Fibroblast of mammary gland (primary cell): Measurements from ENCODE around the gene SHANK3.

Experiments used
- DNase-seq: peaks from one replicate; pipeline ENCODE4 v3.0.0-alpha.2; 2010; ENCODE audit warnings: low read depth
- H3K4me3 ChIP-seq: 2 replicates; pipeline ENCODE4 v1.5.1; 2011; ENCODE audit warnings: low read depth, mild to moderate bottlenecking, low read length, moderate library complexity; ENCODE audit not compliant: control insufficient read depth
- CTCF ChIP-seq: conservative IDR thresholded peaks from 2 replicates; pipeline ENCODE4 v1.5.1; 2011; ENCODE audit warnings: low read depth, low read length, inconsistent platforms; ENCODE audit not compliant: control insufficient read depth, insufficient read depth

Gene SHANK3

GRCh38 chr22:50714631-50715179 is 42.1 kb downstream of the SHANK3 start:
- TF ChIP-seq CTCF: no peak
- DNase-seq: no peak

DNA sequence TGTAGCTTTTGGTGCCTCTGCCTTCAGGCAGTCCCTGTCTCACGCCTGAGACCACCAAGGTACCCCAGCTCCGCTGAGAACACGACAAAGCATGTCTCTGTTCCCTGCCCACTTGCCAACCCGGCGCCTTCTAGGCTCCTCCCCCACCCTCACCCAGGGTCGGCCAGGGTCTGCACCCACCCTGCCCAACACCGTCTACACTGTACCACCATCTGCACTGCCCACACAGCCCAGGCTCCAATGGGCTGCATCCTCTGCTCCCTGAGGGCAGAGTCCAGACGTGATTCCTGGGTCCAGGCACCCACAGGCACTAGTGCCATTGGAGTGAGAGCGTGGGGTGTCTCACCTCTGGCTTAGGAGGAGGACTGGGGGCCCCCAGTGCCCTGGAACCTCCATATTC is 42.6 kb downstream of the SHANK3 start:
- TF ChIP-seq CTCF: no peak
- no peak overlapping the region for H3K4me3 ChIP-seq
- no peak for DNase-seq

More at GRCh38 chr22:50714631-50715179, 42.1 kb downstream of the SHANK3 start:
- no peak overlapping the region for H3K4me3 ChIP-seq

- no peak for DNase-seq
- no peak for TF ChIP-seq CTCF
- H3K4me3 ChIP-seq: no peak overlapping the region
Measured at GRCh38 chr22:50715776-50716175, 43.2 kb downstream of the SHANK3 start.

DNA sequence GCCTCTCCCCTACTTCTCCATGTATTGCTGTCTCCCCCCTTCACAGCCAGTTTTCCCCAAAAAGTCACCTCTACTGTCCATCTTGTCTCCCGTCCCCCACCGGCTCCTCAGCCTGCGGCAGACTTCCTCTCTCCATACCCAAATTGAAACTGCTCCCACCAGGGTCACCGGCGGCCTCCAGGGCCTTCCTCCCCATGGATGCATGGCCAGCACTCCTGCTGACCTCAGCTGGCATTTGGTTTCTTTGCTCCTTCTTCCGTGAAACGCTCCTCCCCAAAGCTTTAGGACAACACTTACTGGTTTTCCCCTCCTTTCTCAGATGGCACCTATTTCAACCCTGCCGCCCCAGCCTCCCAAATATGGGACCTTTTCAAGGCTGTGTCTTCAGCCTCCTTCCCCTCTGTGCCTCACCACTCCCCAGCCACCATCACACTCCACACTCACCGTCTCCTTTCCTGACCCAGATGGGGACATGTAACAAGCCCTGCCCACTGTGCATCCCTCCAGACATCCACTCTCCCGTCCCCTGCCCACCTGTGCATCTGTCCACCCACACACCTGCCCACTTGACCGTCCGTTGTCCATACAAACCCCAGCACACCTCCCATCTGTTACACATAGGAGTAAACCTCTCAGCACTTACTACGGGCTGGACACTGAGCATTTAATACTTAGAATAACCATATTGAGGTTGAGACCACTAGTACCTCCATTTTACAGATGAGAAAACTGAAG is 43.8 kb downstream of the SHANK3 start:
- no peak for TF ChIP-seq CTCF
- H3K4me3 ChIP-seq: no peak overlapping the region
- no peak for DNase-seq

DNA sequence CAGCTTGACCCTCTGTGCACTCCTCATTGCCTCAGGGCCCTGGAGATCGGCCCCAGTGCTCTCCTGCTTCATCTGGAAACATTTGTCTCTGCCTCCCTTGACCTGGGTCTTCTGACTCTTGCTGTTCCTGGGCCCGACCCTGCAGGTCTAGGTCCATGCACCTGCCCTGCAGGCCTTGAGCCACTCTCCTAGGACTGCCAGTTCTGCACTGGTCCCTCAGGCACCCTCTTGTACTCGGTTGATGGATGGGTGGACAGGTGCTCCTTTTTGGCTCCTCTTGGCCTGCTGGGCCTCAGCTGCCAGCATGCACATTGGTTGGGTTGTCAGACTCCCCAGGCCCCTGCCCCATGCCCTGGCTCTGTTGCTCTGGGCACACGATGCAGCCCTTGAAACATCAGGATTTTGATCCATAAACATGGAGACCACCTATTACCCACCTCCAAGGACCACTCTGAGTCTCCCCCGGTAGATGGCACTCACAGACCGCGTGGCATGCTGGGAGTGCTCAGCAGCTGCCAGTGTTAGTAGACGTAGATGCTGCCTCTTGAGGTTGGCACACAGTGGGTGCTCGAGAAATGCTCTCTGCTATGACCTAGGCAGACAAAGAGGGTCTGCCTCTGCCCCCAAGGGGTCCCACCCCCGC is 45.2 kb downstream of the SHANK3 start:
- TF ChIP-seq CTCF: no peak
- DNase-seq: no peak

DNA sequence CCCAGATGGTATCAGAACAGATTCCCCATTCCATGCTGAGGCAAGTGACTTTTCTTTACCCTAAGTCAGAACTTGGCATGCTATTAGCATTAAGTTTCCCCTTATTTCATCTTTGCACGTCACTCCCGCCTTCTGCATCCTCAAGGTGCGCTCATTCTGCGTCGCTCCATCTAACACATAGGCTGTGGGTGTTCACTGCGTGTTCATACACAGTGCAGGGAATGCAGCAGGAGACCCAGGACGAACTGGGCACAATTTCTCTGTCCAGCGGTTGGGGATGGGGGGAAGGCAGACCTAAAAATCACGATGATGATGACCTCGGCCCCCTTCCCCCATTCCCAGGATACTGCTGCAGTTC is 45.7 kb downstream of the SHANK3 start:
- no peak for TF ChIP-seq CTCF
- H3K4me3 ChIP-seq: no peak overlapping the region
- DNase-seq: no peak

More for the DNA sequence above, 45.2 kb downstream of the SHANK3 start:
- H3K4me3 ChIP-seq: no peak overlapping the region
